NCI-H1417 (cell line): Measurements from ENCODE around the gene C2orf92.

Source experiments
- DNase-seq, 3 experiments: peaks; one replicate each; lab custom pipeline; 2025; lab: John Stamatoyannopoulos, UW

The C2orf92 gene

GRCh38 chr2:97714084-97714949 lies 44.8 kb downstream of the C2orf92 start:
- peak in 2 of 3 experiments; percentile 36 to 60 for DNase-seq

GRCh38 chr2:97714950-97715652 lies 45.6 kb downstream of the C2orf92 start:
- no peak for DNase-seq

GRCh38 chr2:97715951-97716694 lies 46.6 kb downstream of the C2orf92 start:
- no peak for DNase-seq

GRCh38 chr2:97716695-97717612 lies 47.4 kb downstream of the C2orf92 start:
- DNase-seq, result no peak

- no peak for DNase-seq
These were observed 48.1 kb downstream of the C2orf92 start for GRCh38 chr2:97717613-97717995.

GRCh38 chr2:97718051-97718882 lies 48.8 kb downstream of the C2orf92 start:
- no peak for DNase-seq

- DNase-seq, result no peak
These were observed 49.4 kb downstream of the C2orf92 start for GRCh38 chr2:97718942-97719341.

GRCh38 chr2:97719362-97720155 lies 50.0 kb downstream of the C2orf92 start:
- DNase-seq, result no peak

- no peak for DNase-seq
These were observed 51.2 kb downstream of the C2orf92 start for GRCh38 chr2:97720746-97721145.

- DNase-seq, result no peak
These were observed 52.7 kb downstream of the C2orf92 start for GRCh38 chr2:97722227-97722626.

GRCh38 chr2:97723156-97724072 lies 53.9 kb downstream of the C2orf92 start:
- no peak for DNase-seq

GRCh38 chr2:97724073-97724410 lies 54.5 kb downstream of the C2orf92 start:
- DNase-seq, result no peak

- no peak for DNase-seq
These were observed 55.0 kb downstream of the C2orf92 start for GRCh38 chr2:97724501-97724900.

- DNase-seq, result no peak
These were observed 55.6 kb downstream of the C2orf92 start for GRCh38 chr2:97724946-97725688.

GRCh38 chr2:97726261-97727064 lies 57.0 kb downstream of the C2orf92 start:
- DNase-seq, result no peak

GRCh38 chr2:97727296-97727695 lies 57.8 kb downstream of the C2orf92 start:
- DNase-seq, result no peak

- DNase-seq, result peak in 2 of 3 experiments; percentile 10 to 14
These were observed 58.7 kb downstream of the C2orf92 start for GRCh38 chr2:97728091-97728731.
